Smooth muscle cell (in vitro differentiated cells): Measurements from ENCODE around the gene MCTP1. TPM values are rescaled to one million over a fixed set of nuclear protein-coding genes. Genes with fewer than 3 reads are reported as not detected.
A peak's percentile ranks its signal among the peaks of the same experiment; 100 is the strongest.

Experiments used
- DNase-seq: peaks from one replicate; lab custom pipeline; 2025; ENCODE audit not compliant: unreplicated experiment; lab: John Stamatoyannopoulos, UW
- H2AFZ ChIP-seq: fragments of 200-600 bp; sonication (generic); 2 replicates; pipeline ENCODE4 v1.6.0; 2016; ENCODE audit warnings: antibody characterized with exemption, low read depth, mild to moderate bottlenecking
- H3F3A ChIP-seq: fragments of 200-600 bp; sonication (generic); 2 replicates; pipeline ENCODE4 v1.6.0; 2017; ENCODE audit warnings: antibody characterized with exemption, low read depth
- H3K27ac ChIP-seq: fragments of 200-600 bp; sonication (generic); 2 replicates; pipeline ENCODE4 v1.5.1; 2016; ENCODE audit warnings: low read depth, mild to moderate bottlenecking
- H3K27me3 ChIP-seq: fragments of 200-600 bp; sonication (generic); 2 replicates; pipeline ENCODE4 v1.6.1; 2016; ENCODE audit warnings: low read depth, mild to moderate bottlenecking
- H3K36me3 ChIP-seq: fragments of 200-600 bp; sonication (generic); 2 replicates; pipeline ENCODE4 v1.5.1; 2016; ENCODE audit warnings: low read depth
- H3K4me1 ChIP-seq: fragments of 200-600 bp; sonication (generic); 2 replicates; pipeline ENCODE4 v1.5.1; 2016; ENCODE audit warnings: low read depth
- H3K4me2 ChIP-seq: fragments of 200-600 bp; sonication (generic); 2 replicates; pipeline ENCODE4 v1.6.0; 2016; ENCODE audit warnings: mild to moderate bottlenecking
- H3K4me3 ChIP-seq: fragments of 200-600 bp; sonication (generic); 2 replicates; pipeline ENCODE4 v1.5.1; 2016; ENCODE audit warnings: mild to moderate bottlenecking
- H3K79me2 ChIP-seq: fragments of 200-600 bp; sonication (generic); 2 replicates; pipeline ENCODE4 v1.6.0; 2016; ENCODE audit warnings: low read depth, mild to moderate bottlenecking
- H3K9ac ChIP-seq: fragments of 200-600 bp; sonication (generic); 2 replicates; pipeline ENCODE4 v1.6.0; 2016; ENCODE audit warnings: low read depth
- H3K9me3 ChIP-seq: fragments of 200-600 bp; sonication (generic); replicated peaks from 2 replicates; pipeline ENCODE4 v1.5.1; 2016; ENCODE audit warnings: low read depth
- H4K20me1 ChIP-seq: fragments of 200-600 bp; sonication (generic); 2 replicates; pipeline ENCODE4 v1.6.0; 2016; ENCODE audit warnings: low read depth
- CTCF ChIP-seq: fragments of 200-600 bp; sonication (generic); IDR thresholded peaks from 2 replicates; pipeline ENCODE4 v1.5.1; 2017; ENCODE audit warnings: borderline replicate concordance, mild to moderate bottlenecking, antibody characterized with exemption; ENCODE audit not compliant: insufficient read depth, poor library complexity, severe bottlenecking
- WGBS: methylation state at CpG from one replicate; pipeline ENCODE4 v1.1.7; 2016; ENCODE audit warnings: low lambda C conversion rate; 5-methylcytosine and 5-hydroxymethylcytosine counted together
- polyA plus RNA-seq: library from polyadenylated mRNA; unstranded; fragments of >200 nt; fragmentation: Nextera tagmentation; extraction: Ambion mirVana; gene quantifications from 2 replicates; pipeline ENCODE4 v1.2.1, GENCODE V29; 2016
- total RNA-seq: library from RNA; depleted of rRNA; stranded (reverse); fragments of >200 nt; gene quantifications from 2 replicates; pipeline ENCODE4 v1.2.3, GENCODE V29; 2014

Gene MCTP1
- total and polyA plus RNA-seq, 2 experiments from 2014 or later: 1.1 to 4.8 TPM

GRCh38 chr5:94976853-94977252 lies 308.0 kb downstream of the MCTP1 start:
- Histone ChIP-seq H2AFZ (no peak overlapping the region), H3K36me3 (no peaks in the 10 kb centered on the region), H4K20me1 (no peaks in the 10 kb centered on the region), H3K4me2 (no peak overlapping the region), H3K27me3 (no peaks in the 10 kb centered on the region), H3K4me3 (no peak overlapping the region), H3K9me3 (no peaks in the 10 kb centered on the region), H3K4me1 (no peaks in the 10 kb centered on the region), H3K27ac (no peak overlapping the region), H3K9ac (no peak overlapping the region), H3F3A (no peaks in the 10 kb centered on the region), H3K79me2 (no peaks in the 10 kb centered on the region)
- no peak for TF ChIP-seq CTCF
- WGBS: 100% methylated on average over 1 of the region's 1 CpG
- DNase-seq: no peak

GRCh38 chr5:94972268-94972667 lies 312.6 kb downstream of the MCTP1 start:
- no peaks in the 10 kb centered on the region for H3K9me3 ChIP-seq
- H4K20me1 ChIP-seq: no peaks in the 10 kb centered on the region
- H3K4me2 ChIP-seq: no peak overlapping the region
- H3K79me2 ChIP-seq: no peaks in the 10 kb centered on the region
- no peaks in the 10 kb centered on the region for H3K27me3 ChIP-seq
- H3K4me3 ChIP-seq: no peak overlapping the region
- H2AFZ ChIP-seq: no peak overlapping the region
- no peaks in the 10 kb centered on the region for H3K4me1 ChIP-seq
- WGBS: 92% methylated on average over 1 of the region's 1 CpG
- DNase-seq: no peak
- H3K9ac ChIP-seq: no peak overlapping the region
- H3K27ac ChIP-seq: no peak overlapping the region
- H3F3A ChIP-seq: no peaks in the 10 kb centered on the region
- no peak for TF ChIP-seq CTCF
- H3K36me3 ChIP-seq: no peaks in the 10 kb centered on the region

- H3K9me3 ChIP-seq: no peaks in the 10 kb centered on the region
- WGBS: 35% methylated on average over 3 of the region's 3 CpGs
- DNase-seq: no peak
Measured at GRCh38 chr5:94969174-94969573, 315.7 kb downstream of the MCTP1 start.

More at GRCh38 chr5:94969174-94969573, 315.7 kb downstream of the MCTP1 start:
- Histone ChIP-seq H3K27ac (no peak overlapping the region), H3K9ac (no peak overlapping the region), H2AFZ (peak overlapping the region; percentile 3), H4K20me1 (no peaks in the 10 kb centered on the region), H3K4me1 (no peaks in the 10 kb centered on the region), H3K79me2 (no peaks in the 10 kb centered on the region), H3K4me3 (no peak overlapping the region), H3K4me2 (no peak overlapping the region), H3K36me3 (no peaks in the 10 kb centered on the region), H3K27me3 (no peaks in the 10 kb centered on the region), H3F3A (no peaks in the 10 kb centered on the region)
- peak; percentile 35 for TF ChIP-seq CTCF
